Measurements from ENCODE around the gene SMYD5.

- no peak for TF ChIP-seq EP300 (IDR thresholded peaks at IDR 0.05)
- no peak for TF ChIP-seq CTCF (IDR thresholded peaks at IDR 0.05)
These were observed 30.5 kb downstream of the SMYD5 start for GRCh38 chr2:73244580-73244979.
